ENCODE results near the gene CYP2E1. TPM values are rescaled to one million over a fixed set of nuclear protein-coding genes. Genes with fewer than 3 reads are reported as not detected.
A peak's percentile ranks its signal among the peaks of the same experiment; 100 is the strongest.
"Not testable (repeated sequence)": the region's sequence is repeated elsewhere in the genome, so short reads cannot be mapped to it uniquely, and the experiment has no call there.

Gene CYP2E1
- total RNA-seq, 1 donor from 2014 or later: 3,844 TPM

- DNase-seq (ENCODE audit: low spot score): no peak
- ATAC-seq: no peak
Observed at GRCh38 chr10:133528296-133528844, 1.2 kb downstream of the CYP2E1 start.

GRCh38 chr10:133528845-133529575, 1.8 kb downstream of the CYP2E1 start:
- ATAC-seq (peak; percentile 5), DNase-seq (ENCODE audit: low spot score) (peak; percentile 56)

GRCh38 chr10:133529576-133529946, 2.4 kb downstream of the CYP2E1 start:
- no peak for DNase-seq (ENCODE audit: low spot score)

GRCh38 chr10:133530506-133530905, 3.3 kb downstream of the CYP2E1 start:
- no peak for ATAC-seq

More at GRCh38 chr10:133529576-133529946, 2.4 kb downstream of the CYP2E1 start:
- no peak for ATAC-seq

GRCh38 chr10:133532871-133533270, 5.7 kb downstream of the CYP2E1 start:
- DNase-seq (ENCODE audit: low spot score) (no peak), ATAC-seq (peak; percentile 17)

More at GRCh38 chr10:133530506-133530905, 3.3 kb downstream of the CYP2E1 start:
- no peak for DNase-seq (ENCODE audit: low spot score)

GRCh38 chr10:133534417-133534816, 7.3 kb downstream of the CYP2E1 start:
- ATAC-seq: peak; percentile 14
- DNase-seq (ENCODE audit: low spot score): no peak

- no peak for DNase-seq (ENCODE audit: low spot score)
- peak; percentile 0 for ATAC-seq
Observed at GRCh38 chr10:133536198-133536597, 9.0 kb downstream of the CYP2E1 start.

- DNase-seq (ENCODE audit: low spot score) (no peak), ATAC-seq (no peak)
Observed at GRCh38 chr10:133537546-133538545, 10.7 kb downstream of the CYP2E1 start.

- ATAC-seq: not testable (repeated sequence)
- DNase-seq (ENCODE audit: low spot score): peak; percentile 54
Observed at GRCh38 chr10:133541441-133541975, 14.3 kb downstream of the CYP2E1 start.

GRCh38 chr10:133544506-133544905, 17.3 kb downstream of the CYP2E1 start:
- ATAC-seq (peak; percentile 29), DNase-seq (ENCODE audit: low spot score) (no peak)

- ATAC-seq: no peak
Observed at GRCh38 chr10:133554600-133554999, 27.4 kb downstream of the CYP2E1 start.

GRCh38 chr10:133555521-133555920, 28.4 kb downstream of the CYP2E1 start:
- ATAC-seq: no peak

More at GRCh38 chr10:133554600-133554999, 27.4 kb downstream of the CYP2E1 start:
- no peak for DNase-seq (ENCODE audit: low spot score)

GRCh38 chr10:133557381-133557780, 30.2 kb downstream of the CYP2E1 start:
- DNase-seq (ENCODE audit: low spot score) (no peak), ATAC-seq (no peak)

More at GRCh38 chr10:133555521-133555920, 28.4 kb downstream of the CYP2E1 start:
- no peak for DNase-seq (ENCODE audit: low spot score)

- no peak for DNase-seq (ENCODE audit: low spot score)
- no peak for ATAC-seq
Observed at GRCh38 chr10:133559216-133559615, 32.1 kb downstream of the CYP2E1 start.

- DNase-seq (ENCODE audit: low spot score) (no peak), ATAC-seq (no peak)
Observed at GRCh38 chr10:133564816-133565215, 37.7 kb downstream of the CYP2E1 start.

- peak; percentile 68 for ATAC-seq
- DNase-seq (ENCODE audit: low spot score): peak; percentile 78
Observed at GRCh38 chr10:133565441-133566294, 38.5 kb downstream of the CYP2E1 start, which contains the start of gene SYCE1. Gene SYCE1, minus strand, starts transcription at chr10:133565583. Its CDS starts 54 bp downstream, at chr10:133565529.

GRCh38 chr10:133567119-133567518, 40.0 kb downstream of the CYP2E1 start:
- ATAC-seq (no peak), DNase-seq (ENCODE audit: low spot score) (no peak)

- no peak for DNase-seq (ENCODE audit: low spot score)
- ATAC-seq: no peak
Observed at GRCh38 chr10:133567609-133568286, 40.6 kb downstream of the CYP2E1 start.

GRCh38 chr10:133568287-133568614, 41.1 kb downstream of the CYP2E1 start:
- DNase-seq (ENCODE audit: low spot score) (no peak), ATAC-seq (no peak)
